GM19193 (cell line): ENCODE results near the gene BMP4.

Experiments
- POLR2A ChIP-seq: IDR thresholded peaks from 4 replicates; pipeline ENCODE4 v1.6.1; 2011; ENCODE audit not compliant: insufficient read depth, insufficient read length; ENCODE audit errors: extremely low read depth

BMP4 gene

GRCh38 chr14:53956427-53957201 is at the start of gene BMP4:
BMP4 (minus strand) TSS chr14:53956825; CDS start chr14:53952222, 4,603 bp downstream.
- no peak for TF ChIP-seq POLR2A

- no peak for TF ChIP-seq POLR2A
These were observed 46.4 kb upstream of the BMP4 start for GRCh38 chr14:54003064-54003463.

GRCh38 chr14:54002653-54003052 is 46.0 kb upstream of the BMP4 start:
- no peak for TF ChIP-seq POLR2A

GRCh38 chr14:54001189-54001878 is 44.7 kb upstream of the BMP4 start:
- no peak for TF ChIP-seq POLR2A

GRCh38 chr14:54000341-54000811 is 43.8 kb upstream of the BMP4 start:
- TF ChIP-seq POLR2A: no peak

GRCh38 chr14:53999061-53999488 is 42.5 kb upstream of the BMP4 start:
- TF ChIP-seq POLR2A: no peak

- TF ChIP-seq POLR2A: no peak
These were observed 39.4 kb upstream of the BMP4 start for GRCh38 chr14:53996041-53996440.

- TF ChIP-seq POLR2A: no peak
These were observed 37.4 kb upstream of the BMP4 start for GRCh38 chr14:53993920-53994607.

- no peak for TF ChIP-seq POLR2A
These were observed 34.4 kb upstream of the BMP4 start for GRCh38 chr14:53990978-53991377.

GRCh38 chr14:53983112-53983511 is 26.5 kb upstream of the BMP4 start:
- no peak for TF ChIP-seq POLR2A

GRCh38 chr14:53982546-53982945 is 25.9 kb upstream of the BMP4 start:
- no peak for TF ChIP-seq POLR2A

GRCh38 chr14:53979747-53980642 is 23.4 kb upstream of the BMP4 start:
- TF ChIP-seq POLR2A: no peak

- TF ChIP-seq POLR2A: no peak
These were observed 22.6 kb upstream of the BMP4 start for GRCh38 chr14:53979113-53979681.

- no peak for TF ChIP-seq POLR2A
These were observed 21.6 kb upstream of the BMP4 start for GRCh38 chr14:53978194-53978593.
